GM18868 (cell line): ENCODE measurements around the gene ADGRL1.

Source experiments
- ATAC-seq: cut with Tn5 transposase; IDR thresholded peaks from one replicate; pipeline ENCODE4 v1.9.1; 2021; ENCODE audit warnings: mild to moderate bottlenecking, moderate library complexity; ENCODE audit not compliant: unreplicated experiment

Gene ADGRL1

GRCh38 chr19:14114854-14115253, 91.1 kb downstream of the ADGRL1 start:
- no peak for ATAC-seq

GRCh38 chr19:14114439-14114838, 91.5 kb downstream of the ADGRL1 start:
- no peak for ATAC-seq

- no peak for ATAC-seq
Observed at GRCh38 chr19:14113762-14114414, 92.1 kb downstream of the ADGRL1 start.

GRCh38 chr19:14112809-14113385, 93.1 kb downstream of the ADGRL1 start:
- no peak for ATAC-seq

GRCh38 chr19:14112051-14112808, 93.7 kb downstream of the ADGRL1 start:
- no peak for ATAC-seq

GRCh38 chr19:14111486-14111885, 94.5 kb downstream of the ADGRL1 start:
- no peak for ATAC-seq

- no peak for ATAC-seq
Observed at GRCh38 chr19:14110650-14111049, 95.3 kb downstream of the ADGRL1 start.

GRCh38 chr19:14107581-14108461, 98.1 kb downstream of the ADGRL1 start:
- no peak for ATAC-seq

GRCh38 chr19:14106840-14107239, 99.1 kb downstream of the ADGRL1 start:
- no peak for ATAC-seq

- ATAC-seq: no peak
Observed at GRCh38 chr19:14105680-14106079, 100.3 kb downstream of the ADGRL1 start.

GRCh38 chr19:14103310-14103709, 102.7 kb downstream of the ADGRL1 start:
- no peak for ATAC-seq

GRCh38 chr19:14102756-14103155, 103.2 kb downstream of the ADGRL1 start:
- ATAC-seq: no peak

GRCh38 chr19:14102102-14102696, 103.8 kb downstream of the ADGRL1 start:
- ATAC-seq: no peak

GRCh38 chr19:14101003-14101545, 104.9 kb downstream of the ADGRL1 start:
- ATAC-seq: no peak
